Effector memory CD4-positive, alpha-beta T cell (primary cell): Measurements from ENCODE around the gene PAXIP1.
A peak's percentile ranks its signal among the peaks of the same experiment; 100 is the strongest.

Experiments
- DNase-seq, 3 donors: peaks; one replicate each; pipeline ENCODE4 v3.0.0-alpha.2; 2020
- H3K27ac ChIP-seq: 2 replicates; pipeline ENCODE4 v1.7.0; 2013; ENCODE audit warnings: mild to moderate bottlenecking, low read length, moderate library complexity; ENCODE audit not compliant: insufficient read depth, poor library complexity, severe bottlenecking
- H3K27me3 ChIP-seq: replicated peaks from 2 replicates; pipeline ENCODE4 v1.7.0; 2013; ENCODE audit warnings: mild to moderate bottlenecking, low read length; ENCODE audit not compliant: insufficient read depth, control insufficient read depth, poor library complexity, severe bottlenecking
- H3K36me3 ChIP-seq: 2 replicates; pipeline ENCODE4 v1.7.0; 2013; ENCODE audit warnings: mild to moderate bottlenecking, low read length, moderate library complexity; ENCODE audit not compliant: control insufficient read depth, insufficient read depth
- H3K4me1 ChIP-seq: 2 replicates; pipeline ENCODE4 v1.7.0; 2013; ENCODE audit warnings: low read length, mild to moderate bottlenecking; ENCODE audit not compliant: control insufficient read depth, insufficient read depth, poor library complexity, severe bottlenecking
- H3K4me3 ChIP-seq: 2 replicates; pipeline ENCODE4 v1.7.0; 2013; ENCODE audit warnings: low read length, low read depth, mild to moderate bottlenecking; ENCODE audit not compliant: insufficient read depth, poor library complexity, severe bottlenecking
- H3K9me3 ChIP-seq: 2 replicates; pipeline ENCODE4 v1.7.0; 2013; ENCODE audit warnings: mild to moderate bottlenecking, low read length, moderate library complexity; ENCODE audit not compliant: control insufficient read depth

Gene PAXIP1

DNA sequence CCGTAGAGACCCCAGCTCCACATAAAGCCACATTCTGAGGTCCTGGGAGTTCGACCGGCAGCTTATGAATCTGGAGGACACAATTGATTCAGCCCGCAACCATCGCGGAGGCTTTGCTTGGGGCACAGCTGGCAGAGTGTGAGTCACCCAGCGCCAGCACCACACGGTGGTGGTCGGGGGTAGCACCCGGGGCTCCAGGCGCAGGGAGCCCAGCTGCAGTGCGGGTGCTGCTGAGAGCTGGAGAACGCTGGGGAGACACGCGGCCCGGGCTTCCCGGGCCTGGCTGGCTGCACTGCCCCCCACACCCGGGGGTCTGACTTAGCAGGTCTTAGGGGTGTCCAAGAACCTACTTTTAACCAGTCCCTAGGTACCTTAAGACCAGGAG, 87.9 kb downstream of the PAXIP1 start:
- no peak overlapping the region for H3K4me3 ChIP-seq
- H3K36me3 ChIP-seq: no peaks in the 10 kb centered on the region
- no peak overlapping the region for H3K27ac ChIP-seq
- no peaks in the 10 kb centered on the region for H3K9me3 ChIP-seq
- DNase-seq: no peak
- H3K27me3 ChIP-seq: peaks cover 7% of the 10 kb centered on the region
- H3K4me1 ChIP-seq: peaks cover 7% of the 10 kb centered on the region

- no peak for DNase-seq
- H3K27me3 ChIP-seq: peaks cover 7% of the 10 kb centered on the region
These were observed 88.5 kb downstream of the PAXIP1 start for GRCh38 chr7:154914308-154914995.

GRCh38 chr7:154913638-154914307, 89.2 kb downstream of the PAXIP1 start:
- Histone ChIP-seq H3K4me1 (peaks cover 7% of the 10 kb centered on the region), H3K4me3 (peak overlapping the region; percentile 45), H3K36me3 (no peaks in the 10 kb centered on the region), H3K9me3 (no peaks in the 10 kb centered on the region), H3K27ac (no peak overlapping the region), H3K27me3 (peaks cover 7% of the 10 kb centered on the region)
- DNase-seq: peak; percentile 67 to 80 (median 69)

More at GRCh38 chr7:154914308-154914995, 88.5 kb downstream of the PAXIP1 start:
- H3K36me3 ChIP-seq: no peaks in the 10 kb centered on the region
- H3K4me1 ChIP-seq: peaks cover 7% of the 10 kb centered on the region
- no peaks in the 10 kb centered on the region for H3K9me3 ChIP-seq
- H3K4me3 ChIP-seq: peak overlapping the region; percentile 45
- no peak overlapping the region for H3K27ac ChIP-seq

DNA sequence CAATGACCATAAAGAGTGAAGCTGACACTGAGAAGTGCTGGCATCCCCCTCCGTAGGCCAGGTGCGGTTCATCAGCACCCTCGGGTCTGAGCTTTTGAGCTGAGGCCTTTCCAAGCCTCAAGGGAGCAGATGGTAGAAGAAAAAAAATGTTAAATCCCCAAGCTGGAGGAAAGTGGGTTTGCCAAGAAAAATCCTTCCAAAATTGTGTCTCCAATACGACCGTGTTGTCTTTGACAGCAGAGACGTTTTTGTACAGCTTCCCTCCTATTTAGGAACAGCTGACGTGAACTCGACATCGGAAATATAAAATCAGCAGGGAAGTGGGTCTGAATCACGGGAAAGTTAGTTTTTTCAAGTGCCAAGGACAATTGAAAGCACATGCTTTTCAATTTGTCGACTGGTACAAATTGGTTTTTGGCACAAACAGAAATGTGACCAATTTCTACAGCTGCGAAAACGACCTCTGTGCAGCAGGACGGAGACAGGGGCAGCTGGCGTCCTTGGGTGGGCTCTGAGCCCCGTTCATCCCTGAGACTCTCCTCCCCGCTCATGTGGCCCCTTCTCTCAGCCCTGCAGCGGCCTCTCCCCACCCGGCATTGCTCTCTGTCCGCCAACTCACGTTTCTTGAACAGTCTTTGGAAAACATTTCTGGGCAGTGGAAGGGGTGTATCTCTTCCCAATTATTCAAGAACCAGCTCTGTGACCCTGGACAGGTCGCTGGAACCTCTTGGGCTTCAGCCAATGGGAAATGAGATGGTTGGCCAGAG, 89.9 kb downstream of the PAXIP1 start:
- no peak overlapping the region for H3K27ac ChIP-seq
- H3K27me3 ChIP-seq: peaks cover 7% of the 10 kb centered on the region
- DNase-seq: no peak

DNA sequence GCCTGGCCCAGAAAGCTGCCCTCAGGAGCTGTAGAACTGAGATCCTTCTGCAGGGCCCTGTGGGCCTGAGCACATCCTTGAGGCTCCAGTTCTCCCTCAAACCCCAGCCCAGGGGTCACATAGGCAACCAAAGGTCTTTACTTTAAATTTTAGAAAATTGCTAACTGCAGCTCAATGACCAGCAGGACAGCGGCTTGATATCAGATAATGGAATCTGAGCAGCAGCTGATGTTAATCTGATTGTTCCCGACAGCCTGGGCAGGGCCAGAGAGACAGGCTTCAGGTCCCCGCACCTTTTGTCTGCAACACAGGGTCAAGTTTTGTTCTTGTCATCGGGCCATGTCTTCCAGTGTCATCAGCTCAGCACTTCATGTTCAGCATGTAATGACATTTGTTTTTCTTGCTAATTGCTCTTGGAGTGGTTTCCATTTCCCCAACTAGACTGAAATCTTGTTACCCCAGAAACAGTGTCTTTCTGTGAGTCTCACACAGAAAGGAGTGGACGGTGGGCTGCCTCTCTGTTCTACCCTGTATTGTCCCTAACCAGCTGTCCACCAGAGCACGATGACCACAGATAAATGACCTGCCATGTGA, 91.0 kb downstream of the PAXIP1 start:
- DNase-seq: no peak
- no peak overlapping the region for H3K4me3 ChIP-seq
- no peak overlapping the region for H3K27ac ChIP-seq
- H3K27me3 ChIP-seq: peaks cover 7% of the 10 kb centered on the region
- no peaks in the 10 kb centered on the region for H3K9me3 ChIP-seq
- no peaks in the 10 kb centered on the region for H3K36me3 ChIP-seq
- peaks cover 7% of the 10 kb centered on the region for H3K4me1 ChIP-seq

More for the DNA sequence above, 89.9 kb downstream of the PAXIP1 start:
- H3K4me3 ChIP-seq: no peak overlapping the region
- H3K9me3 ChIP-seq: no peaks in the 10 kb centered on the region
- peaks cover 7% of the 10 kb centered on the region for H3K4me1 ChIP-seq
- H3K36me3 ChIP-seq: no peaks in the 10 kb centered on the region

DNA sequence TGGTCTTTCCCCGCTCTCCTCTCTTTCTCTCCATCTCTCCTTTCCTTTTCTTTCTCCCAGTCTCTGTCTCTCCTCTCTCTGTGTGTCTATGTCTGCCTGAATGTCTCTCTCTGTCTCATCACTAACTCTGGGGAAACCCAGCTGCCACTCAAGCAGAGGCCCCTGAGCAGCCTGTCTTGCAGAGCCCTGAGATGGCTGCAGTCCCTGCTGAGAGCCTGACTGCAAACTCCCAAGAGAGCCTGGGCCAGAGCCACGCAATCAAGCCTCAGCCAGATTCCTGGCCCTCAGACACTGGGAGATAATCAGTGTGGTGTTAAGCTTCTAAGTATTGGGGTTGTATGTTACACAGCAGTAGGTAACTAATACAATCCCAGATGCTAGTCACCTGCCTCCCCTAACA, 91.5 kb downstream of the PAXIP1 start:
- Histone ChIP-seq H3K9me3 (no peaks in the 10 kb centered on the region), H3K4me3 (no peak overlapping the region), H3K36me3 (no peaks in the 10 kb centered on the region), H3K27me3 (peaks cover 7% of the 10 kb centered on the region), H3K4me1 (peaks cover 7% of the 10 kb centered on the region), H3K27ac (no peak overlapping the region)
- no peak for DNase-seq

DNA sequence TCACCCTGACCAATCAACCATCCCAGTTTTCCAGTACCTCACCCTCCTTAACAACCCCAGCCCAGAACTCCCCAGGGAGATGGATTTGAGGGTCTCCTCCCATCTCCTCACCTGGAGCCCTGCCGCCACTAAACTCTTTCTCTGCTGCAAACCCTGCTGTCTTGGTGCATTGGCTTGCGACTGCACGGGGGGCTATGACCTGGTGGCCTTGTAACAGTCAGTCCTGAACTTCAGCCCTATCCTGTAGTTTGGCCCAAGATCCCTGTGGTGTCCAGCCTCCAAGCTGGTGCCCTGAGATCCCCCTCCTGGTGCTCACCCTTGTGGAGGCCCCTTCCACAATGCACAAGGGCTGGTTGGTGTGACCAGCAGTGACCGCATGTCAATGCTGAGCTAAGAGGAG, 91.9 kb downstream of the PAXIP1 start:
- peaks cover 7% of the 10 kb centered on the region for H3K27me3 ChIP-seq
- H3K4me3 ChIP-seq: no peak overlapping the region
- peaks cover 7% of the 10 kb centered on the region for H3K4me1 ChIP-seq
- H3K36me3 ChIP-seq: no peaks in the 10 kb centered on the region
- no peak overlapping the region for H3K27ac ChIP-seq
- DNase-seq: no peak
- H3K9me3 ChIP-seq: no peaks in the 10 kb centered on the region

DNA sequence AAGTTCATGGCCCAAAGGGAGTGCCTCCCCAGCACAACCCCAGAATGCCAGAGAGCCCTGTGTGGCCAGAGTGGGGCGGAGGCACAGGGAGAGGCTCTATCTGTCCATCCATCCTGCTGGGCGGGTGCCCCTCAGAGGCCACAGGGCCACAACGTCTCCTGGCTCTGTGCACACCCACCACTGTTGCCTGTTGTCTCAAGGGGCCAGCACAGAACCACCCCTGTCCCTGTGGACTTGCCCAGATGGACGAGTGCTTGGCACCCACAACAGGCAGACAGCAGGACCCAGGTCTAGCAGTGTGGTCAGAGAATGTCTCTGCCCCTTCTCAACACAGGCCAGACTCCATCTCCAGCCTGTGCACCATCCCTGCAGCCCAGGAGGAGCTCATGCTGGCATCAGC, 92.8 kb downstream of the PAXIP1 start:
- H3K27ac ChIP-seq: no peak overlapping the region
- H3K4me3 ChIP-seq: no peak overlapping the region
- DNase-seq: no peak
- H3K27me3 ChIP-seq: peaks cover 3% of the 10 kb centered on the region
- no peaks in the 10 kb centered on the region for H3K36me3 ChIP-seq
- H3K9me3 ChIP-seq: no peaks in the 10 kb centered on the region
- H3K4me1 ChIP-seq: peaks cover 7% of the 10 kb centered on the region

DNA sequence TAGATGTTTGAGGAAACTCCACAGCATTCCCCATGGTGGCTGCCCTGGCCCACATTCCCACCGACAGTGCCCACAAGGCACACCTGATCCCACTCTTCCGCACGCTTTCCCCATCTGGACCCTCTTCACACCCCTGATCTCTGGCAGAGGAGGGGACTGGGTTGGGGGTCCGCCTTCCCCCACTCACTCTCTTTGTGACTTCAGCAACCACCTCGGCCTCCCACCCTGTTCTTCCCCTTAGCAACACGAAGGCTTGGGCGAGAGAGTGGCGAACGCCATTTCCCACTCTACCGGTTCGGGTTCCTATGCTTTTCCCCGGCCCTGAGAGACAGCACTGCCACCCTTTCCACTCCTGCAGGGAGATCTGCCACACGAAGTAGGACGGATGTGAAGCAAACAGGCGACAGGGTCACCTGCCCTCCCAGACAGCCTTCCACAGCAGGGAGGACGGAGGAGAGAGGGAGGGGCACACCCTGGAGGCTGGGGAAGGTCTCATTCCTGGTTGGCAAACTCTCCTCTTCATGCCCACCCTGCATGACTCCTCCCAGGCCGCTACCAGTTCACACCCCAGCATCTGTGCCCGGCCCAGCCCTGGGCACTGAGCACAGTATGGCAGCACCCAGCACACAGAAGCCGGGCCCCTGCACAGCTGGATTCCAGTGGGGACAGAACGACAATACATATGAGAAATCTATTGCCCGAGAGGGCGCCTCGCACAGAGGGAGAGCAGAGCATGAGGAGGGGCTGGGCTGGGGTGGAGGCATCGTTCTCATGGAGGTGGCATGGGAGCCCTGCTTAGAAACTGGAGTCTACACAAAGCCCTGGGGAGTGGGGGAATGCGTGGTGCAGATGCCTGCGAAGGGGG, 93.5 kb downstream of the PAXIP1 start:
- H3K27ac ChIP-seq: no peak overlapping the region
- no peaks in the 10 kb centered on the region for H3K27me3 ChIP-seq
- H3K9me3 ChIP-seq: no peaks in the 10 kb centered on the region
- H3K4me3 ChIP-seq: no peak overlapping the region
- H3K4me1 ChIP-seq: peaks cover 7% of the 10 kb centered on the region
- DNase-seq: no peak
- no peaks in the 10 kb centered on the region for H3K36me3 ChIP-seq
